Sigmoid colon (tissue), 7 donors: Measurements from ENCODE around the gene PLXNA4. TPM values are rescaled to one million over a fixed set of nuclear protein-coding genes. Genes with fewer than 3 reads are reported as not detected.

ENCODE experiments used
- DNase-seq: peaks from one replicate; pipeline ENCODE4 v3.0.0-alpha.2; 2019
- H3K27ac ChIP-seq, 4 donors: fragments of 200-600 bp; sonication (generic); one replicate each; pipeline ENCODE4 v1.5.1; 2016 to 2019; ENCODE audit warnings: mild to moderate bottlenecking in 1 of 4
- H3K27me3 ChIP-seq, 3 donors: fragments of 200-600 bp; sonication (generic); one replicate each; pipeline ENCODE4 v1.5.1; 2019; ENCODE audit warnings: mild to moderate bottlenecking in 1 of 3
- H3K36me3 ChIP-seq, 4 donors: fragments of 200-600 bp; sonication (generic); one replicate each; pipeline ENCODE4 v1.5.1; 2016 to 2019
- H3K4me1 ChIP-seq, 4 donors: fragments of 200-600 bp; sonication (generic); one replicate each; pipeline ENCODE4 v1.5.1; 2017 to 2019
- H3K4me3 ChIP-seq, 4 donors: fragments of 200-600 bp; sonication (generic); one replicate each; pipeline ENCODE4 v1.5.1; 2017 to 2019; ENCODE audit warnings: mild to moderate bottlenecking in 2 of 4, moderate library complexity in 1 of 4
- H3K9me3 ChIP-seq, 4 donors: fragments of 200-600 bp in 3 of 4; sonication (generic) in 3 of 4; one replicate each; pipeline versions ENCODE4 v1.5.1 to v1.6.1; 2013 to 2019
- EP300 ChIP-seq, 4 donors: sonication (generic); formaldehyde crosslinking; IDR thresholded peaks; one replicate each; pipeline ENCODE4 v1.6.1; 2017; ENCODE audit warnings: antibody characterized with exemption in 4 of 4
- POLR2A ChIP-seq, 2 donors: fragments of 450-650 bp; IDR thresholded peaks; one replicate each; pipeline ENCODE4 v1.6.1; 2016; ENCODE audit warnings: antibody characterized with exemption in 2 of 2, mild to moderate bottlenecking in 2 of 2, moderate library complexity in 2 of 2
- POLR2AphosphoS5 ChIP-seq, 4 donors: sonication (generic); formaldehyde crosslinking; IDR thresholded peaks; one replicate each; pipeline ENCODE4 v1.6.1; 2017; ENCODE audit warnings: antibody characterized with exemption in 4 of 4
- WGBS, 2 donors: extraction: QIAGEN DNeasy Blood & Tissue Kit; methylation state at CpG; one replicate each; pipeline ENCODE4 v1.1.7; 2013; 5-methylcytosine and 5-hydroxymethylcytosine counted together
- intact Hi-C: fragments of 100-400 bp; cut with DNase I; formaldehyde crosslinking; loops from one replicate; pipeline ENCODE4 v1.15.1; 2023
- polyA plus RNA-seq, 3 donors: library from polyadenylated mRNA; stranded (reverse); fragments of 200-250 nt; gene quantifications; one replicate each; pipeline ENCODE4 v1.2.3, GENCODE V29; 2013
- total RNA-seq, 4 donors: library from RNA; depleted of rRNA; stranded (reverse); fragments of >200 nt; gene quantifications; one replicate each; pipeline ENCODE4 v1.1.0, GENCODE V29; 2016
- TF ChIP-seq, protein P1 (sequence below), 4 experiments: fragments of 450-650 bp in 3 of 4; fragments of 200-600 bp in 1 of 4; IDR thresholded peaks; one replicate each; pipeline ENCODE4 v1.5.1; 2016 to 2019; ENCODE audit warnings: antibody characterized with exemption in 4 of 4, mild to moderate bottlenecking in 3 of 4, moderate library complexity in 2 of 4
- donor health status: healthy with polysubstance abuse.
- donor health status: Bipolar disorder and iron deficiency.
- donor health status: healthy.

The PLXNA4 gene
- total and polyA plus RNA-seq, 7 donors, result under 0.01 to 10.5 (median 3.7) TPM; not detected in 1

DNA sequence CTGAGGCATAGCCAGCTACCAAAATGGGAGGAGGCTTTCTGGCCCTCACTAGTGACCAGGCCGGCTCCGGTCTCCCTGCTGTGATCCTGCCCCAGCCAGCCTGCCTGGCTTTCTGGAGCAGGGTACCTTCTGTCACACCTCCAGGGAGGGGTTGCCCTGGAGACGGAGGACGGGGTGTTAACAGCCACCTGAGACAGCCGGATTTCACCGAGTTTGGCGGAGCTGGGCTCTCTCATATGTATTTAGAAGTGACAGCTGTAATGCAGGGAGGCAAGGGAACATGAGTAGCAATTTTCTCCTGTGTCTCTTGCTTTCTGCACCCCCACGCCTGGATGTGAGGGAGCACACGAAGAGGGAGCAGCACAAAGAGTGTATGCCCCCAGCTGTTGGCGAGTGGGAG is 473.3 kb downstream of the PLXNA4 start:
- intact Hi-C loops, result no loop called here
- Histone ChIP-seq H3K4me3 (no peak overlapping the region), H3K27me3 (no peaks in the 10 kb centered on the region), H3K27ac (no peak overlapping the region), H3K36me3 (no peaks in the 10 kb centered on the region), H3K9me3 (no peaks in the 10 kb centered on the region), H3K4me1 (peaks cover 0 to 11% (median 3%) of the 10 kb centered on the region in 4 donors)
- WGBS, 2 donors, result 71 to 80% methylated on average over 10 of the region's 10 CpGs
- no peak for TF ChIP-seq POLR2A (IDR thresholded peaks at IDR 0.05)
- TF ChIP-seq, protein P1, sequence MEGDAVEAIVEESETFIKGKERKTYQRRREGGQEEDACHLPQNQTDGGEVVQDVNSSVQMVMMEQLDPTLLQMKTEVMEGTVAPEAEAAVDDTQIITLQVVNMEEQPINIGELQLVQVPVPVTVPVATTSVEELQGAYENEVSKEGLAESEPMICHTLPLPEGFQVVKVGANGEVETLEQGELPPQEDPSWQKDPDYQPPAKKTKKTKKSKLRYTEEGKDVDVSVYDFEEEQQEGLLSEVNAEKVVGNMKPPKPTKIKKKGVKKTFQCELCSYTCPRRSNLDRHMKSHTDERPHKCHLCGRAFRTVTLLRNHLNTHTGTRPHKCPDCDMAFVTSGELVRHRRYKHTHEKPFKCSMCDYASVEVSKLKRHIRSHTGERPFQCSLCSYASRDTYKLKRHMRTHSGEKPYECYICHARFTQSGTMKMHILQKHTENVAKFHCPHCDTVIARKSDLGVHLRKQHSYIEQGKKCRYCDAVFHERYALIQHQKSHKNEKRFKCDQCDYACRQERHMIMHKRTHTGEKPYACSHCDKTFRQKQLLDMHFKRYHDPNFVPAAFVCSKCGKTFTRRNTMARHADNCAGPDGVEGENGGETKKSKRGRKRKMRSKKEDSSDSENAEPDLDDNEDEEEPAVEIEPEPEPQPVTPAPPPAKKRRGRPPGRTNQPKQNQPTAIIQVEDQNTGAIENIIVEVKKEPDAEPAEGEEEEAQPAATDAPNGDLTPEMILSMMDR (IDR thresholded peaks at IDR 0.05), result no peak
- TF ChIP-seq EP300 (IDR thresholded peaks at IDR 0.05), result no peak
- TF ChIP-seq POLR2AphosphoS5 (IDR thresholded peaks at IDR 0.05), result no peak
- DNase-seq, result no peak

DNA sequence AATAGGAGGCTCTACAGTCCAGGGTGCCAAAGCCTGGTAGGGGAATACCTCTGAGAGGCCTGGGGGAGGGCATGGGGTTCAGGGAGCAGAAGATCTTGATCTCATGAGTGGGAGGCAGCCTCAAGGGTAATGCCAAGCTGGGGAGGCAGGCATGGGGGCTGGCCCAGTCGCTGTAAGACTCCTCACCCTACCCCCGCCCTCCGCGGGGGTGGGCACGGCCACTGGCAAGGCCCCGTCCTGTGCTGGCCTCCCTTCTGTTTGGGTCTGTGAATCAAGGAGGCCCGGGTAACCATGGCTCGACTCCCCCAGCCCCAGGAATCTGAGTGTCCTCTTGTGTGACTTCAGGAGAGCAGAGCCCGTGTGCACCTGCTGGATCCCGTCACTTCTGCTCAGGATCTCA is 473.9 kb downstream of the PLXNA4 start:
- no peak overlapping the region for H3K27ac ChIP-seq
- intact Hi-C loops, result no loop called here
- TF ChIP-seq EP300 (IDR thresholded peaks at IDR 0.05) (no peak), POLR2A (IDR thresholded peaks at IDR 0.05) (no peak), POLR2AphosphoS5 (IDR thresholded peaks at IDR 0.05) (no peak)
- TF ChIP-seq, protein P1 (IDR thresholded peaks at IDR 0.05), result no peak
- H3K27me3 ChIP-seq, result no peaks in the 10 kb centered on the region
- peaks cover 0 to 11% (median 3%) of the 10 kb centered on the region in 4 donors for H3K4me1 ChIP-seq
- H3K4me3 ChIP-seq, result no peak overlapping the region
- DNase-seq, result no peak
- no peaks in the 10 kb centered on the region for H3K36me3 ChIP-seq
- no peaks in the 10 kb centered on the region for H3K9me3 ChIP-seq
- 93 to 95% methylated on average over 10 of the region's 10 CpGs for WGBS, 2 donors

DNA sequence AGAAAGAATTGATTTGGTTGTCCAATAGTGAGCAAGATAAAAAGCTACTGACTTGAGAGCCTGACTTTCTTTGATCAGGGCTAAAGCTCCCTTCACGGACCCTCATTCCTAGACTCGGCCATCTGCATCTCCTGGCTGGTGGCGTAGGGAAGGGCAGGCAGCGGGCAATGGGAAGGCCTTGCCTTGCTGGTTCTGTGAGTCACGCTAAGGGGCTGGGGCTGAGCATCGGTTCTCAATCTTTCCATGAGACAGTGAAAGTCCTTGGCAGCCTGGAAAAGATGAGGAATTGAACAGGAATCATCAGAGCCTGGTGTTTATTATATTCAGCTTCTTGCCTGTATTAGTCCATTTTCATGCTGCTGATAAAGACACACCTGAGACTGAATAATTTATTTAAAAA is 475.3 kb downstream of the PLXNA4 start:
- TF ChIP-seq POLR2AphosphoS5 (IDR thresholded peaks at IDR 0.05), result no peak
- TF ChIP-seq, protein P1 (IDR thresholded peaks at IDR 0.05), result no peak
- TF ChIP-seq POLR2A (IDR thresholded peaks at IDR 0.05), result no peak
- TF ChIP-seq EP300 (IDR thresholded peaks at IDR 0.05), result no peak
- Histone ChIP-seq H3K27ac (no peak overlapping the region), H3K36me3 (no peaks in the 10 kb centered on the region), H3K27me3 (no peaks in the 10 kb centered on the region), H3K9me3 (no peaks in the 10 kb centered on the region), H3K4me3 (no peak overlapping the region), H3K4me1 (peaks cover 0 to 11% (median 3%) of the 10 kb centered on the region in 4 donors)
- WGBS, 2 donors, result 96% methylated on average over 6 of the region's 6 CpGs
- intact Hi-C loops, result no loop called here
- no peak for DNase-seq

DNA sequence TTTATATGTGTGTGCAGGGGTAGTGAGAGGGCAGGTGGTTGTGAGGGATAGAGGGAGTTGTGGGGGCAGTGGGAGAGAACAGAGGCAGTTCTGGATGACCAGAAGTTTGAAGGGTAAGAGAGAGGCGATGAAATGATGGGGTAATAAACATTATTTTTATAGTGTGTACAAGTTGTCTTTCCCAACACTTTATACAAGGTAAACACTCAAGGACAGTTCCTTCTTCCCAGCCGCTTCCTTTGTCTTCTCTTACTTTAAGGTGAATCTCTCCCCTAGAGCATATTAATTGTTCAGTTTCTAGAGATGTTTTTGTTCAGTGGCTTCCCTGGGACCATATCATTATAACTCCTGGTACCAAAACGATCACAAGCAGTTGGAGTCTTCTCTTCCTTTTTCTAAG is 475.8 kb downstream of the PLXNA4 start:
- H3K4me3 ChIP-seq, result no peak overlapping the region
- DNase-seq, result no peak
- no peaks in the 10 kb centered on the region for H3K9me3 ChIP-seq
- no peaks in the 10 kb centered on the region for H3K27me3 ChIP-seq
- intact Hi-C loops, result no loop called here
- H3K4me1 ChIP-seq, result peaks cover 0 to 11% (median 3%) of the 10 kb centered on the region in 4 donors
- H3K36me3 ChIP-seq, result no peaks in the 10 kb centered on the region
- no peak for TF ChIP-seq POLR2AphosphoS5 (IDR thresholded peaks at IDR 0.05)
- no peak for TF ChIP-seq EP300 (IDR thresholded peaks at IDR 0.05)
- no peak for TF ChIP-seq POLR2A (IDR thresholded peaks at IDR 0.05)
- TF ChIP-seq, protein P1 (IDR thresholded peaks at IDR 0.05), result no peak
- 54 to 78% methylated on average over 3 of the region's 3 CpGs for WGBS, 2 donors
- H3K27ac ChIP-seq, result no peak overlapping the region

DNA sequence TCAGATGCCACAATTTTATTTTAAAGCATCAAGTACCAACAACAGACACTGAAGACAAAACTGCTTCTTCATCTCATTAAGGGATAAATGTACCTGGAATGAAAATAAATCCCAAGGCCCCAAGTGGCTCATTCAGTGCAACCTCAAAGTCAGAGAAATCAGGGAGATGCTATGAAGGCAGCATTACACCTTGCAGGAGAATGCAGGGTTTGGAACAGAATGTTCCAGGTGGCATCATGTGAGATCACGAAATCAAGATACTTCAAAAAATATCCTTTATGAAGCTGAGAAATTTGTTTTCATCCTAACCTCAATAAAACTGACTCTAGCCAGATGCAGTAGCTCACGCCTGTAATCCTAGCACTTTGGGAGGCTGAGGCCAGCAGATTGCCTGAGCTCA is 477.1 kb downstream of the PLXNA4 start:
- H3K36me3 ChIP-seq, result no peaks in the 10 kb centered on the region
- no peaks in the 10 kb centered on the region for H3K27me3 ChIP-seq
- no peak overlapping the region for H3K4me3 ChIP-seq
- intact Hi-C loops, result no loop called here
- H3K4me1 ChIP-seq, result peaks cover 0 to 4% (median 2%) of the 10 kb centered on the region in 4 donors
- no peaks in the 10 kb centered on the region for H3K9me3 ChIP-seq
- whole genome bisulfite sequencing, 2 donors, result 87 to 93% methylated on average over 2 of the region's 2 CpGs
- no peak for DNase-seq
- TF ChIP-seq EP300 (IDR thresholded peaks at IDR 0.05), result no peak
- no peak for TF ChIP-seq POLR2A (IDR thresholded peaks at IDR 0.05)
- no peak for TF ChIP-seq POLR2AphosphoS5 (IDR thresholded peaks at IDR 0.05)
- TF ChIP-seq, protein P1 (IDR thresholded peaks at IDR 0.05), result no peak
- no peak overlapping the region for H3K27ac ChIP-seq
